Measurements from ENCODE around the gene LRMDA. TPM values are rescaled to one million over a fixed set of nuclear protein-coding genes. Genes with fewer than 3 reads are reported as not detected.

LRMDA gene
- total RNA-seq, 4 donors from 2014 or later = 0.76 to 6.4 (median 1.3) TPM

GRCh38 chr10:75639736-75640135, 208.3 kb downstream of the LRMDA start:
- no peak overlapping the region for H3K4me3 ChIP-seq (ENCODE audit: low read depth, poor library complexity, severe bottlenecking)
- no peak for DNase-seq (ENCODE audit: low spot score in 2 of 2)
- 85 to 86% methylated on average over 7 of the region's 7 CpGs for WGBS, 2 donors
- TF ChIP-seq CTCF (IDR thresholded peaks at IDR 0.05) (no peak), POLR2A (IDR thresholded peaks at IDR 0.05) (no peak)
- intact Hi-C loops (cut with DNase I; ENCODE audit: low total_unique reads) = no loop called here

- DNase-seq (ENCODE audit: low spot score in 2 of 2) = no peak
Measured at GRCh38 chr10:75640381-75640780, 209.0 kb downstream of the LRMDA start.

GRCh38 chr10:75640803-75641202, 209.4 kb downstream of the LRMDA start:
- no peak for DNase-seq (ENCODE audit: low spot score in 2 of 2)
- WGBS, 2 donors = 82 to 96% methylated on average over 1 of the region's 1 CpG
- TF ChIP-seq POLR2A (IDR thresholded peaks at IDR 0.05) (no peak), CTCF (IDR thresholded peaks at IDR 0.05) (no peak)
- H3K4me3 ChIP-seq (ENCODE audit: low read depth, poor library complexity, severe bottlenecking) = no peak overlapping the region
- intact Hi-C loops (cut with DNase I; ENCODE audit: low total_unique reads) = no loop called here

More at GRCh38 chr10:75640381-75640780, 209.0 kb downstream of the LRMDA start:
- no peak for TF ChIP-seq CTCF (IDR thresholded peaks at IDR 0.05)
- TF ChIP-seq POLR2A (IDR thresholded peaks at IDR 0.05) = no peak
- 87 to 90% methylated on average over 3 of the region's 3 CpGs for WGBS, 2 donors
- H3K4me3 ChIP-seq (ENCODE audit: low read depth, poor library complexity, severe bottlenecking) = no peak overlapping the region
- intact Hi-C loops (cut with DNase I; ENCODE audit: low total_unique reads) = no loop called here

- WGBS, 2 donors = 97 to 100% methylated on average over 2 of the region's 2 CpGs
- TF ChIP-seq CTCF (IDR thresholded peaks at IDR 0.05) (no peak), POLR2A (IDR thresholded peaks at IDR 0.05) (no peak)
- no peak for DNase-seq (ENCODE audit: low spot score in 2 of 2)
- intact Hi-C loops (cut with DNase I; ENCODE audit: low total_unique reads) = no loop called here
- H3K4me3 ChIP-seq (ENCODE audit: low read depth, poor library complexity, severe bottlenecking) = no peak overlapping the region
Measured at GRCh38 chr10:75643405-75643804, 212.0 kb downstream of the LRMDA start.

GRCh38 chr10:75643944-75644692, 212.7 kb downstream of the LRMDA start:
- no peak overlapping the region for H3K4me3 ChIP-seq (ENCODE audit: low read depth, poor library complexity, severe bottlenecking)
- intact Hi-C loops (cut with DNase I; ENCODE audit: low total_unique reads) = no loop called here
- TF ChIP-seq CTCF (IDR thresholded peaks at IDR 0.05) (no peak), POLR2A (IDR thresholded peaks at IDR 0.05) (no peak)
- no peak for DNase-seq (ENCODE audit: low spot score in 2 of 2)
- WGBS, 2 donors = 79 to 83% methylated on average over 5 of the region's 5 CpGs

GRCh38 chr10:75645704-75646103, 214.3 kb downstream of the LRMDA start:
- no peak overlapping the region for H3K4me3 ChIP-seq (ENCODE audit: low read depth, poor library complexity, severe bottlenecking)
- TF ChIP-seq POLR2A (IDR thresholded peaks at IDR 0.05) (no peak), CTCF (IDR thresholded peaks at IDR 0.05) (no peak)
- no peak for DNase-seq (ENCODE audit: low spot score in 2 of 2)
- intact Hi-C loops (cut with DNase I; ENCODE audit: low total_unique reads) = no loop called here
- WGBS, 2 donors = 40 to 57% methylated on average over 1 of the region's 1 CpG
